ENCODE data around the gene TOPORS.
A peak's percentile ranks its signal among the peaks of the same experiment; 100 is the strongest.

The TOPORS gene

GRCh38 chr9:32500768-32501167 is 51.6 kb downstream of the TOPORS start:
- no peak for DNase-seq

DNA sequence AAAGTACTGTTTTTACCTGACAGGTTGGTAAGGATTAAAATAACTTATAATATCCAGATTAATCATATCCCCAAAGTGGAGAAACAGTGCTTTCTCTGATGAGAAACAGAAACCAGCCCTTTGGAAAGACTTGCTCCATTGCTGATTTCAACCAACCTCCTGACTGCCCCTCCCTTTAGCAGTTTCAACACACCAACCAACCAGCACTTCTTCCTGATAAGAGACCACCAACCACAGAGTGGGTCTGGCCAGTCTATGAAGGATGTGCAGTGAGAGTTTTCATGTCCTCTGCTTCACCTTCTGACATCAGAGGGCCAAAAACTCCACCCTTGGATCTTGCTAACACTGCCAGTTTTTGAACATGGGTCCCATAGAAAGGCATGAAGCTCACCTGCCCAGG is 54.5 kb downstream of the TOPORS start:
- peak; percentile 51 for DNase-seq

DNA sequence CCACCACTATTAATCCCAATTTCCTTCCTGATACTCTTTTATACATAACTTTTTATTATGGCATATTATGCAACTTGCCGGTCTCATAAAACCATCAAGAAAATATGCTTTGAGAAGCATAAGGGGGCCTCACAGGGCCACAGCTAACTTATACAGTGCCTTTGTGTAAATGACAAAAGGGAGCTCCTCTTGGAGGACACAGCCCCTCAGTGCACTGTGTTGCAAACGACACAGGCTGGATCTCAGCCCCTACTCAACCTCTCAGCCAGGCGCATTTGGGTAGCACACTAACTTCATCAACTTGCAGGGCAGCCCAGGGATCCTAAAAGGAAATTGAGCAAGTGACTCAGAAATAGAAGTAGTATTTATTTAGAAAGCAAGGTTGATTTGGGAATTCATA is 61.8 kb downstream of the TOPORS start:
- DNase-seq, result no peak
